HG02588 (cell line): ENCODE data around the gene AIMP1.

Experiments
- ATAC-seq: cut with Tn5 transposase; IDR thresholded peaks from one replicate; pipeline ENCODE4 v1.9.1; 2021; ENCODE audit warnings: mild to moderate bottlenecking, moderate library complexity; ENCODE audit not compliant: unreplicated experiment

The AIMP1 gene

GRCh38 chr4:106315968-106316772 lies at the start of gene AIMP1, which contains the start of gene TBCK:
Gene AIMP1 (plus strand): TSS chr4:106316550. CDS start chr4:106325010, 8,460 bp downstream.
Gene TBCK (minus strand): TSS chr4:106316209. CDS start chr4:106308960, 7,249 bp downstream.
- ATAC-seq = peak; percentile 86

GRCh38 chr4:106268786-106269185 lies 47.6 kb upstream of the AIMP1 start:
- ATAC-seq = no peak

- ATAC-seq = no peak
These were observed 46.6 kb upstream of the AIMP1 start for GRCh38 chr4:106269711-106270110.

- ATAC-seq = no peak
These were observed 45.6 kb upstream of the AIMP1 start for GRCh38 chr4:106270736-106271135.

GRCh38 chr4:106273831-106274230 lies 42.5 kb upstream of the AIMP1 start:
- ATAC-seq = no peak

- ATAC-seq = no peak
These were observed 39.1 kb upstream of the AIMP1 start for GRCh38 chr4:106277140-106277675.

GRCh38 chr4:106284227-106284626 lies 32.1 kb upstream of the AIMP1 start:
- ATAC-seq = no peak

- ATAC-seq = no peak
These were observed 29.7 kb upstream of the AIMP1 start for GRCh38 chr4:106286611-106287010.

- no peak for ATAC-seq
These were observed 28.9 kb upstream of the AIMP1 start for GRCh38 chr4:106287353-106287969.

- ATAC-seq = no peak
These were observed 26.6 kb upstream of the AIMP1 start for GRCh38 chr4:106289737-106290136.

- no peak for ATAC-seq
These were observed 24.7 kb upstream of the AIMP1 start for GRCh38 chr4:106291678-106292077.

- ATAC-seq = no peak
These were observed 22.3 kb upstream of the AIMP1 start for GRCh38 chr4:106294062-106294461.

GRCh38 chr4:106297245-106298035 lies 18.9 kb upstream of the AIMP1 start:
- ATAC-seq = no peak

GRCh38 chr4:106299977-106300376 lies 16.4 kb upstream of the AIMP1 start:
- no peak for ATAC-seq

GRCh38 chr4:106301393-106302061 lies 14.8 kb upstream of the AIMP1 start:
- ATAC-seq = no peak

- no peak for ATAC-seq
These were observed 14.3 kb upstream of the AIMP1 start for GRCh38 chr4:106302062-106302438.

- ATAC-seq = no peak
These were observed 12.6 kb upstream of the AIMP1 start for GRCh38 chr4:106303548-106304281.

GRCh38 chr4:106304632-106305031 lies 11.7 kb upstream of the AIMP1 start:
- no peak for ATAC-seq

GRCh38 chr4:106305435-106306055 lies 10.8 kb upstream of the AIMP1 start:
- no peak for ATAC-seq

- ATAC-seq = no peak
These were observed 9.8 kb upstream of the AIMP1 start for GRCh38 chr4:106306561-106306960.
